ENCODE results near the gene OSBPL6.

- TF ChIP-seq POLR2A (IDR thresholded peaks at IDR 0.05; ENCODE audit: low read length) (no peak), GATA1 (IDR thresholded peaks at IDR 0.05; ENCODE audit: low read depth, low read length) (no peak)
Observed at GRCh38 chr2:178350051-178350450, 155.7 kb downstream of the OSBPL6 start.
